A549 (cell line): ENCODE data around the gene HSD17B4. TPM values are rescaled to one million over a fixed set of nuclear protein-coding genes. Genes with fewer than 3 reads are reported as not detected.
"Not testable (repeated sequence)": the region's sequence is repeated elsewhere in the genome, so short reads cannot be mapped to it uniquely, and the experiment has no call there.

ENCODE experiments used
- ATAC-seq, 2 experiments: fragments of 200-7000 bp in 1 of 2; fragments of >200 bp in 1 of 2; cut with Nextera tagmentation in 1 of 2; cut with Tn5 transposase in 1 of 2; 3 replicates each; pipeline versions ENCODE4 v1.8.0 to v1.9.1; 2018 to 2020; ENCODE audit warnings: mild to moderate bottlenecking in 1 of 2, moderate library complexity in 1 of 2
- CTCF ChIA-PET: fragments of 300-600 bp; sonication (Branson Sonifier 250); formaldehyde crosslinking; extraction: SDS; loops from one replicate; lab custom pipeline; 2021; ENCODE audit warnings: antibody characterized with exemption, inconsistent platforms; lab: Yijun Ruan, JAX
- POLR2A ChIA-PET: fragments of 350-600 bp; formaldehyde crosslinking; extraction: SDS; loops from one replicate; lab custom pipeline; 2021; ENCODE audit warnings: antibody characterized with exemption, inconsistent platforms; lab: Yijun Ruan, JAX
- DNase-seq, 2 experiments: peaks; one replicate each; pipeline versions ENCODE4 v3.0.0 to v3.0.0-alpha.2; 2011 to 2016; ENCODE audit warnings: low read depth in 1 of 2, low spot score in 1 of 2
- FAIRE-seq: peaks from 2 replicates; lab custom pipeline; 2011; peaks lifted over from hg19 to GRCh38; lab: Jason Lieb, UNC
- H3K27ac ChIP-seq, 2 experiments: fragments of >200 bp; sonication (Bioruptor Twin); formaldehyde crosslinking; 3 replicates each; pipeline ENCODE4 v1.5.1; 2016 to 2017
- H3K4me1 ChIP-seq: fragments of >200 bp; sonication (Bioruptor Twin); formaldehyde crosslinking; 3 replicates; pipeline ENCODE4 v1.6.1; 2016
- H3K4me2 ChIP-seq: fragments of >200 bp; sonication (Bioruptor Twin); formaldehyde crosslinking; 3 replicates; pipeline ENCODE4 v1.6.1; 2016
- H3K4me3 ChIP-seq: fragments of >200 bp; sonication (Bioruptor Twin); formaldehyde crosslinking; 3 replicates; pipeline ENCODE4 v1.5.1; 2016
- H3K9me3 ChIP-seq: fragments of >200 bp; sonication (Bioruptor Twin); formaldehyde crosslinking; 3 replicates; pipeline ENCODE4 v1.6.1; 2016
- BHLHE40 ChIP-seq: IDR thresholded peaks from 2 replicates; pipeline ENCODE4 v1.6.1; 2012; ENCODE audit warnings: low read depth, low read length, inconsistent platforms
- CEBPB ChIP-seq, 2 experiments: fragments of >200 bp in 1 of 2; sonication (Bioruptor Twin) in 1 of 2; formaldehyde crosslinking in 1 of 2; IDR thresholded peaks; 2 replicates each; pipeline ENCODE4 v1.6.1; 2012 to 2016
- EHMT2 ChIP-seq: fragments of 200-600 bp; sonication (generic); IDR thresholded peaks from 2 replicates; pipeline ENCODE4 v1.6.1; 2016; ENCODE audit warnings: antibody characterized with exemption, low read depth, mild to moderate bottlenecking, moderate library complexity
- FOSB ChIP-seq: fragments of 250-450 bp; sonication (Bioruptor Pico); IDR thresholded peaks from 2 replicates; pipeline ENCODE4 v1.5.0; 2020; ENCODE audit warnings: mild to moderate bottlenecking, moderate library complexity
- KDM5A ChIP-seq: fragments of 200-600 bp; sonication (generic); IDR thresholded peaks from 2 replicates; pipeline ENCODE4 v1.6.1; 2016; ENCODE audit warnings: antibody characterized with exemption, mild to moderate bottlenecking
- MAZ ChIP-seq: fragments of 150-350 bp; IDR thresholded peaks from 2 replicates; pipeline ENCODE4 v1.6.1; 2014; ENCODE audit warnings: antibody characterized with exemption, low read depth, low read length, borderline replicate concordance
- MYC ChIP-seq: IDR thresholded peaks from 2 replicates; pipeline ENCODE4 v1.6.1; 2012; ENCODE audit warnings: mild to moderate bottlenecking, inconsistent platforms, low read length, improper control_type of control experiment, borderline replicate concordance
- NFE2L2 ChIP-seq: fragments of 150-350 bp; conservative IDR thresholded peaks from 2 replicates; pipeline ENCODE4 v1.6.1; 2014; ENCODE audit warnings: low read length
- NR3C1 ChIP-seq: fragments of >200 bp; sonication (Bioruptor Twin); formaldehyde crosslinking; IDR thresholded peaks from 3 replicates; pipeline ENCODE4 v1.6.1; 2017
- POLR2A ChIP-seq: IDR thresholded peaks from 2 replicates; pipeline ENCODE4 v1.6.1; 2012; ENCODE audit warnings: mild to moderate bottlenecking, low read length
- RAD21 ChIP-seq, 2 experiments: fragments of >200 bp in 1 of 2; sonication (Bioruptor Twin) in 1 of 2; formaldehyde crosslinking in 1 of 2; IDR thresholded peaks in 1 of 2; conservative IDR thresholded peaks in 1 of 2; 2 replicates in 1 of 2; 3 replicates in 1 of 2; pipeline ENCODE4 v1.6.1; 2012 to 2018; ENCODE audit warnings: inconsistent platforms in 1 of 2
- RCOR1 ChIP-seq: fragments of 150-350 bp; IDR thresholded peaks from 2 replicates; pipeline ENCODE4 v1.6.1; 2014; ENCODE audit warnings: antibody characterized with exemption, low read length, low read depth
- RFX5 ChIP-seq: fragments of 450-650 bp; IDR thresholded peaks from 2 replicates; pipeline ENCODE4 v1.7.1; 2014; ENCODE audit warnings: antibody characterized with exemption, mild to moderate bottlenecking, moderate library complexity
- SREBF2 ChIP-seq: fragments of 450-650 bp; IDR thresholded peaks from 2 replicates; pipeline ENCODE4 v1.6.1; 2014; ENCODE audit warnings: mild to moderate bottlenecking, moderate library complexity
- TP53 ChIP-seq: fragments of 250-450 bp; sonication (Bioruptor Pico); IDR thresholded peaks from 2 replicates; pipeline ENCODE4 v1.5.0; 2021; ENCODE audit warnings: mild to moderate bottlenecking, moderate library complexity
- ZNF302 ChIP-seq: fragments of 250-450 bp; sonication (Bioruptor Pico); IDR thresholded peaks from 2 replicates; pipeline ENCODE4 v1.9.0; 2021; ENCODE audit warnings: inconsistent platforms, mild to moderate bottlenecking, moderate library complexity
- WGBS: methylation state at CpG from one replicate; pipeline ENCODE4 v1.1.6; 2017; ENCODE audit errors: missing lambda C conversion rate; 5-methylcytosine and 5-hydroxymethylcytosine counted together
- polyA plus RNA-seq, 4 experiments: library from polyadenylated mRNA; depleted of rRNA in 3 of 4; stranded (reverse); fragments of >200 nt; fragmentation: RNase III in 1 of 4; extraction: RNeasy Plus Mini Kit Qiagen cat#74134 plus additional on column Dnase treatment in 1 of 4; gene quantifications; 2 replicates in 3 of 4; 3 replicates in 1 of 4; pipeline ENCODE4 v1.2.3, GENCODE V29; 2011 to 2017
- TF ChIP-seq, protein P1 (sequence below): fragments of 250-450 bp; sonication (Bioruptor Pico); IDR thresholded peaks from 2 replicates; pipeline ENCODE4 v1.5.0; 2020; ENCODE audit warnings: low read depth, mild to moderate bottlenecking, moderate library complexity
- TF ChIP-seq, protein P2 (sequence below): fragments of >200 bp; sonication (Bioruptor Twin); formaldehyde crosslinking; IDR thresholded peaks from 2 replicates; pipeline ENCODE4 v1.6.1; 2016
- TF ChIP-seq, protein P3 (sequence below): IDR thresholded peaks from 2 replicates; pipeline ENCODE4 v1.6.1; 2012
- TF ChIP-seq, protein P4 (sequence below): fragments of 250-450 bp; sonication (Bioruptor Pico); IDR thresholded peaks from 2 replicates; pipeline ENCODE4 v1.5.0; 2021; ENCODE audit warnings: mild to moderate bottlenecking, moderate library complexity, borderline replicate concordance
- TF ChIP-seq, protein P5 (sequence below): fragments of 450-650 bp; IDR thresholded peaks from 2 replicates; pipeline ENCODE4 v1.6.1; 2014; ENCODE audit warnings: antibody characterized with exemption

The HSD17B4 gene
- polyA plus RNA-seq, 2 of the 4 experiments (the other 2 are of a cell fraction): 121 to 135 TPM

DNA sequence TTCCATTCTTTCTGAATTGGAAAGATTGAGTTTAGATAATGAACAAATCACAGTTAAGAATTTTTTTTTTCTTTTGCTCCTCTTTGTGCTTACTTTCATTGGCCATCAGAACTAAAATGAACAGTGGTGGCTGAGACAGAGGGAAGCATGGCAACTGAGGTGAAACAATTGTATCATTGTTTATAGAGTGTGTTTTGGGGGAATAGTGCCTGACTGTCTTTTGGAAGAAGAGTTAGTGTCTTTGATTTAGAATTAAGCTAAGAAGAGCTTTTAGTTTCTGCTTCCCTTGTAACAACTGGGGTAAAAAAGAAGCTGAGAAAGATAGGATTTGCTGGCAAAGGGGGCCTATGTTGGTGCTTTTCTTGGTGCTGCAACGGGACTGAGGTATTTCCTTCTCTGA is 24.0 kb downstream of the HSD17B4 start:
- no peak for ATAC-seq
- CTCF ChIA-PET: interaction anchor here (0.7 kb wide), 1 partner anchor 1094 kb away, joined by 3 read pairs; no protein-coding TSS in a partner anchor

DNA sequence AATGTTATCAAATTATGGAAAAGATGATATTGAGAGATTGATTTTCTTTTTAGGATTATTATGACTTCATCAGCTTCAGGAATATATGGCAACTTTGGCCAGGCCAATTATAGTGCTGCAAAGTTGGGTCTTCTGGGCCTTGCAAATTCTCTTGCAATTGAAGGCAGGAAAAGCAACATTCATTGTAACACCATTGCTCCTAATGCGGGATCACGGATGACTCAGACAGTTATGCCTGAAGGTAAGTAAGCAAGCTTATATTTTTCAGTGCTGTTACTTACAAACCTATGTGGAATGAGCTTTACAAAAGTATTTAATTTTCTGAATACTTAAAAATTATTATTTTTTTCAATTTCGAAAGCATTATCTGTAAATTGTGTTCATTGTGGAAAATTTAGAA is 26.5 kb downstream of the HSD17B4 start:
- DNase-seq (no peak), FAIRE-seq (no peak)
- H3K9me3 ChIP-seq: no peaks in the 10 kb centered on the region
- TF ChIP-seq RFX5: no peak
- no peak for TF ChIP-seq CEBPB (IDR thresholded peaks at IDR 0.05)
- no peak for TF ChIP-seq FOSB
- TF ChIP-seq MAZ: no peak
- TF ChIP-seq, protein P1, sequence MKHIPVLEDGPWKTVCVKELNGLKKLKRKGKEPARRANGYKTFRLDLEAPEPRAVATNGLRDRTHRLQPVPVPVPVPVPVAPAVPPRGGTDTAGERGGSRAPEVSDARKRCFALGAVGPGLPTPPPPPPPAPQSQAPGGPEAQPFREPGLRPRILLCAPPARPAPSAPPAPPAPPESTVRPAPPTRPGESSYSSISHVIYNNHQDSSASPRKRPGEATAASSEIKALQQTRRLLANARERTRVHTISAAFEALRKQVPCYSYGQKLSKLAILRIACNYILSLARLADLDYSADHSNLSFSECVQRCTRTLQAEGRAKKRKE (CRISPR knock-in tag): no peak
- TF ChIP-seq NFE2L2: no peak
- TF ChIP-seq, all 56 proteins: peak for 0
- Histone ChIP-seq H3K4me2 (no peak overlapping the region), H3K4me3 (no peak overlapping the region), H3K4me1 (no peaks in the 10 kb centered on the region), H3K27ac (no peak overlapping the region)
- ChIA-PET CTCF (interaction anchor here (0.5 kb wide), 1 partner anchor 10 kb away, joined by 3 read pairs; no protein-coding TSS in a partner anchor), POLR2A (no interaction called here)
- 93% methylated on average over 3 of the region's 3 CpGs for WGBS
- no peak for ATAC-seq

More for the DNA sequence above, 24.0 kb downstream of the HSD17B4 start:
- FAIRE-seq (peak; percentile 39), DNase-seq (no peak)
- Histone ChIP-seq H3K4me2 (no peak overlapping the region), H3K4me1 (no peaks in the 10 kb centered on the region), H3K27ac (no peak overlapping the region), H3K4me3 (no peak overlapping the region), H3K9me3 (no peaks in the 10 kb centered on the region)
- POLR2A ChIA-PET: no interaction called here
- WGBS: 89% methylated on average over 1 of the region's 1 CpG
- no peak for TF ChIP-seq NR3C1
- no peak for TF ChIP-seq TP53 (CRISPR knock-in tag)
- TF ChIP-seq MYC: no peak
- no peak for TF ChIP-seq POLR2A
- TF ChIP-seq KDM5A: no peak
- TF ChIP-seq NFE2L2: no peak
- TF ChIP-seq, protein P2, sequence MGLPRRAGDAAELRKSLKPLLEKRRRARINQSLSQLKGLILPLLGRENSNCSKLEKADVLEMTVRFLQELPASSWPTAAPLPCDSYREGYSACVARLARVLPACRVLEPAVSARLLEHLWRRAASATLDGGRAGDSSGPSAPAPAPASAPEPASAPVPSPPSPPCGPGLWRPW: no peak
- TF ChIP-seq BHLHE40: no peak
- TF ChIP-seq, protein P3, sequence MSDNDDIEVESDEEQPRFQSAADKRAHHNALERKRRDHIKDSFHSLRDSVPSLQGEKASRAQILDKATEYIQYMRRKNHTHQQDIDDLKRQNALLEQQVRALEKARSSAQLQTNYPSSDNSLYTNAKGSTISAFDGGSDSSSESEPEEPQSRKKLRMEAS: no peak
- TF ChIP-seq SREBF2: no peak
- no peak for TF ChIP-seq RAD21 (conservative IDR thresholded peaks at IDR 0.05 in 1 of 2, IDR thresholded peaks at IDR 0.05 in 1 of 2)
- no peak for TF ChIP-seq EHMT2
- TF ChIP-seq, protein P4, sequence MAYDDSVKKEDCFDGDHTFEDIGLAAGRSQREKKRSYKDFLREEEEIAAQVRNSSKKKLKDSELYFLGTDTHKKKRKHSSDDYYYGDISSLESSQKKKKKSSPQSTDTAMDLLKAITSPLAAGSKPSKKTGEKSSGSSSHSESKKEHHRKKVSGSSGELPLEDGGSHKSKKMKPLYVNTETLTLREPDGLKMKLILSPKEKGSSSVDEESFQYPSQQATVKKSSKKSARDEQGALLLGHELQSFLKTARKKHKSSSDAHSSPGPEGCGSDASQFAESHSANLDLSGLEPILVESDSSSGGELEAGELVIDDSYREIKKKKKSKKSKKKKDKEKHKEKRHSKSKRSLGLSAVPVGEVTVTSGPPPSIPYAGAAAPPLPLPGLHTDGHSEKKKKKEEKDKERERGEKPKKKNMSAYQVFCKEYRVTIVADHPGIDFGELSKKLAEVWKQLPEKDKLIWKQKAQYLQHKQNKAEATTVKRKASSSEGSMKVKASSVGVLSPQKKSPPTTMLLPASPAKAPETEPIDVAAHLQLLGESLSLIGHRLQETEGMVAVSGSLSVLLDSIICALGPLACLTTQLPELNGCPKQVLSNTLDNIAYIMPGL: no peak
- TF ChIP-seq RCOR1: no peak
- TF ChIP-seq, protein P5, sequence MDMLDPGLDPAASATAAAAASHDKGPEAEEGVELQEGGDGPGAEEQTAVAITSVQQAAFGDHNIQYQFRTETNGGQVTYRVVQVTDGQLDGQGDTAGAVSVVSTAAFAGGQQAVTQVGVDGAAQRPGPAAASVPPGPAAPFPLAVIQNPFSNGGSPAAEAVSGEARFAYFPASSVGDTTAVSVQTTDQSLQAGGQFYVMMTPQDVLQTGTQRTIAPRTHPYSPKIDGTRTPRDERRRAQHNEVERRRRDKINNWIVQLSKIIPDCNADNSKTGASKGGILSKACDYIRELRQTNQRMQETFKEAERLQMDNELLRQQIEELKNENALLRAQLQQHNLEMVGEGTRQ: no peak
- no peak for TF ChIP-seq ZNF302 (CRISPR knock-in tag)

DNA sequence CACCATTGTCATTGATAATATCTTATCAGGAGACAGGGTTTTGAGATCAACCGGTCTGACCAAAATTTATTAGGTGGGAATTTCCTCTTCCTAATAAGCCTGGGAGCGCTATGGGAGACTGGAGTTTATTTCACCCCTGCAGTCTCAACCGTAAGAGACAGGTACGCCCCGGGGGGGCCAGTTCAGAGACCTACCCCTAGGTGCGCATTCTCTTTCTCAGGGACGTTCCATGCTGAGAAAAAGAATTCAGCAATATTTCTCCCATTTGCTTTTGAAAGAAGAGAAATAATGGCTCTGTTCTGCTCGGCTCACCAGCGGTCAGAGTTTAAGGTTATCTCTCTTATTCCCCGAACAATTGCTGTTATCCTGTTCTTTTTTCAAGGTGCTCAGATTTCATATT is 28.3 kb downstream of the HSD17B4 start:
- CTCF ChIA-PET, DNase-seq, FAIRE-seq, H3K4me2 ChIP-seq, H3K4me3 ChIP-seq, H3K9me3 ChIP-seq, POLR2A ChIA-PET, H3K27ac ChIP-seq, ATAC-seq, H3K4me1 ChIP-seq: not testable (repeated sequence)
- WGBS: 90% methylated on average over 9 of the region's 10 CpGs
